ENCODE data around the gene MAT1A.
"Not testable (repeated sequence)": the region's sequence is repeated elsewhere in the genome, so short reads cannot be mapped to it uniquely, and the experiment has no call there.

Gene MAT1A

GRCh38 chr10:80289451-80290287 lies at the start of gene MAT1A:
Gene MAT1A (minus strand): TSS chr10:80289658. CDS start chr10:80289423, 235 bp downstream.
- DNase-seq (ENCODE audit: low spot score): no peak

GRCh38 chr10:80333983-80334382 lies 44.5 kb upstream of the MAT1A start:
- no peak for DNase-seq (ENCODE audit: low spot score)

- DNase-seq (ENCODE audit: low spot score): no peak
Measured at GRCh38 chr10:80324891-80325364, 35.5 kb upstream of the MAT1A start.

- DNase-seq (ENCODE audit: low spot score): no peak
Measured at GRCh38 chr10:80324086-80324485, 34.6 kb upstream of the MAT1A start.

- no peak for DNase-seq (ENCODE audit: low spot score)
Measured at GRCh38 chr10:80323311-80323710, 33.9 kb upstream of the MAT1A start.

- DNase-seq (ENCODE audit: low spot score): no peak
Measured at GRCh38 chr10:80322711-80323110, 33.3 kb upstream of the MAT1A start.

GRCh38 chr10:80322158-80322557 lies 32.7 kb upstream of the MAT1A start:
- no peak for DNase-seq (ENCODE audit: low spot score)

- DNase-seq (ENCODE audit: low spot score): no peak
Measured at GRCh38 chr10:80321183-80321582, 31.7 kb upstream of the MAT1A start.

- DNase-seq (ENCODE audit: low spot score): no peak
Measured at GRCh38 chr10:80320377-80320776, 30.9 kb upstream of the MAT1A start.

- DNase-seq (ENCODE audit: low spot score): no peak
Measured at GRCh38 chr10:80319725-80320290, 30.4 kb upstream of the MAT1A start.

GRCh38 chr10:80319318-80319717 lies 29.9 kb upstream of the MAT1A start:
- no peak for DNase-seq (ENCODE audit: low spot score)

- DNase-seq (ENCODE audit: low spot score): no peak
Measured at GRCh38 chr10:80318742-80319141, 29.3 kb upstream of the MAT1A start.

- DNase-seq (ENCODE audit: low spot score): no peak
Measured at GRCh38 chr10:80315391-80315790, 25.9 kb upstream of the MAT1A start.

GRCh38 chr10:80313523-80313922 lies 24.1 kb upstream of the MAT1A start:
- DNase-seq (ENCODE audit: low spot score): no peak

- DNase-seq (ENCODE audit: low spot score): not testable (repeated sequence)
Measured at GRCh38 chr10:80305989-80306388, 16.5 kb upstream of the MAT1A start.

GRCh38 chr10:80296942-80297341 lies 7.5 kb upstream of the MAT1A start:
- no peak for DNase-seq (ENCODE audit: low spot score)

GRCh38 chr10:80292607-80293239 lies 3.3 kb upstream of the MAT1A start:
- DNase-seq (ENCODE audit: low spot score): no peak

GRCh38 chr10:80290474-80291220 lies 1.2 kb upstream of the MAT1A start:
- no peak for DNase-seq (ENCODE audit: low spot score)

GRCh38 chr10:80288849-80289248 lies 609 bp downstream of the MAT1A start:
- no peak for DNase-seq (ENCODE audit: low spot score)

GRCh38 chr10:80284522-80284921 lies 4.9 kb downstream of the MAT1A start:
- no peak for DNase-seq (ENCODE audit: low spot score)

- no peak for DNase-seq (ENCODE audit: low spot score)
Measured at GRCh38 chr10:80283536-80284199, 5.8 kb downstream of the MAT1A start.

GRCh38 chr10:80283119-80283518 lies 6.3 kb downstream of the MAT1A start:
- no peak for DNase-seq (ENCODE audit: low spot score)
